CD4-positive, alpha-beta T cell treated with Interferon gamma for 1 hour (primary cell): Measurements from ENCODE around the gene ZNF300.
"Not testable (repeated sequence)": the region's sequence is repeated elsewhere in the genome, so short reads cannot be mapped to it uniquely, and the experiment has no call there.

ENCODE experiments used
- DNase-seq: peaks from one replicate; pipeline ENCODE4 v3.0.0-alpha.2; 2020

Gene ZNF300

GRCh38 chr5:150904479-150905311 lies at the start of gene ZNF300:
Gene ZNF300 (minus strand): TSS chr5:150904980. CDS start chr5:150903155, 1,825 bp downstream.
- peak; percentile 69 for DNase-seq

- DNase-seq: no peak
Observed at GRCh38 chr5:150948539-150948938, 43.8 kb upstream of the ZNF300 start.

GRCh38 chr5:150946351-150946905 lies 41.6 kb upstream of the ZNF300 start:
- DNase-seq: no peak

GRCh38 chr5:150945947-150946346 lies 41.2 kb upstream of the ZNF300 start:
- DNase-seq: no peak

- no peak for DNase-seq
Observed at GRCh38 chr5:150945486-150945885, 40.7 kb upstream of the ZNF300 start.

GRCh38 chr5:150931368-150931965 lies 26.7 kb upstream of the ZNF300 start:
- no peak for DNase-seq

- no peak for DNase-seq
Observed at GRCh38 chr5:150918613-150919012, 13.8 kb upstream of the ZNF300 start.

GRCh38 chr5:150912312-150912814 lies 7.6 kb upstream of the ZNF300 start:
- DNase-seq: no peak

GRCh38 chr5:150905312-150905683 lies 518 bp upstream of the ZNF300 start:
- DNase-seq: no peak

- no peak for DNase-seq
Observed at GRCh38 chr5:150901446-150901845, 3.3 kb downstream of the ZNF300 start.

- no peak for DNase-seq
Observed at GRCh38 chr5:150895431-150896428, 9.1 kb downstream of the ZNF300 start.

GRCh38 chr5:150879358-150879757 lies 25.4 kb downstream of the ZNF300 start:
- DNase-seq: no peak

GRCh38 chr5:150862070-150862469 lies 42.7 kb downstream of the ZNF300 start:
- no peak for DNase-seq

- DNase-seq: no peak
Observed at GRCh38 chr5:150860246-150860821, 44.4 kb downstream of the ZNF300 start.

- not testable (repeated sequence) for DNase-seq
Observed at GRCh38 chr5:150856700-150857099, 48.1 kb downstream of the ZNF300 start.

GRCh38 chr5:150853561-150853960 lies 51.2 kb downstream of the ZNF300 start:
- no peak for DNase-seq

GRCh38 chr5:150851039-150851438 lies 53.7 kb downstream of the ZNF300 start:
- DNase-seq: no peak

- DNase-seq: no peak
Observed at GRCh38 chr5:150848271-150848670, 56.5 kb downstream of the ZNF300 start.

GRCh38 chr5:150847334-150847695 lies 57.5 kb downstream of the ZNF300 start:
- DNase-seq: no peak

GRCh38 chr5:150846654-150847333 lies 58.0 kb downstream of the ZNF300 start:
- peak; percentile 62 for DNase-seq

GRCh38 chr5:150846308-150846653 lies 58.5 kb downstream of the ZNF300 start, which contains the start of gene IRGM:
Gene IRGM (plus strand): TSS chr5:150846521. CDS start chr5:150848124, 1,603 bp downstream.
- DNase-seq: peak; percentile 59
